Mucosa of descending colon (tissue), 3 donors: Measurements from ENCODE around the gene NIPAL3. TPM values are rescaled to one million over a fixed set of nuclear protein-coding genes. Genes with fewer than 3 reads are reported as not detected.
"Not testable (repeated sequence)": the region's sequence is repeated elsewhere in the genome, so short reads cannot be mapped to it uniquely, and the experiment has no call there.

Source experiments
- ATAC-seq: fragments of 200-7000 bp; cut with Tn5 transposase; one replicate; pipeline ENCODE4 v1.9.1; 2020; ENCODE audit warnings: mild to moderate bottlenecking, moderate library complexity
- DNase-seq, 3 donors: peaks; one replicate each; pipeline ENCODE4 v3.0.0-alpha.2; 2020
- H3K36me3 ChIP-seq: fragments of 200-600 bp; one replicate; pipeline ENCODE4 v1.8.0; 2021; ENCODE audit warnings: low read depth, mild to moderate bottlenecking
- H3K4me1 ChIP-seq: fragments of 200-600 bp; one replicate; pipeline ENCODE4 v1.8.0; 2021; ENCODE audit warnings: low read depth, mild to moderate bottlenecking
- H3K4me3 ChIP-seq: fragments of 200-600 bp; one replicate; pipeline ENCODE4 v1.8.0; 2021; ENCODE audit warnings: mild to moderate bottlenecking
- H3K9me3 ChIP-seq: fragments of 200-600 bp; one replicate; pipeline ENCODE4 v1.8.0; 2021; ENCODE audit warnings: mild to moderate bottlenecking
- intact Hi-C, 2 donors: fragments of 100-400 bp; cut with DNase I in 1 of 2; cut with micrococcal nuclease in 1 of 2; formaldehyde crosslinking; loops; one replicate each; pipeline versions ENCODE4 v1.11.0 to v1.11.1; 2022; cut with DNase I, micrococcal nuclease
- total RNA-seq, 3 donors: library from RNA; stranded (reverse); fragmentation: NEBNext Ultra II Directional in 2 of 3; extraction: Animal tissue kit (Norgen Biotek cat#: 25700) in 2 of 3; gene quantifications; one replicate each; pipeline versions ENCODE4 v1.2.1 to v1.2.4, GENCODE V29; 2021 to 2023
- TF ChIP-seq, protein P1 (sequence below): fragments of 200-600 bp; IDR thresholded peaks from one replicate; pipeline ENCODE4 v1.8.0; 2022; ENCODE audit warnings: antibody characterized with exemption, mild to moderate bottlenecking
- donor health status: DM: no; HTN: no; CAD: no; lungs with moderate emphysema.
- donor health status: DM: no; HTN: no; CAD: no.
- donor health status: DM: no; HTN: yes; CAD: no.

The NIPAL3 gene
- total RNA-seq, 3 donors from 2014 or later = 38.3 to 52.5 (median 40.7) TPM

DNA sequence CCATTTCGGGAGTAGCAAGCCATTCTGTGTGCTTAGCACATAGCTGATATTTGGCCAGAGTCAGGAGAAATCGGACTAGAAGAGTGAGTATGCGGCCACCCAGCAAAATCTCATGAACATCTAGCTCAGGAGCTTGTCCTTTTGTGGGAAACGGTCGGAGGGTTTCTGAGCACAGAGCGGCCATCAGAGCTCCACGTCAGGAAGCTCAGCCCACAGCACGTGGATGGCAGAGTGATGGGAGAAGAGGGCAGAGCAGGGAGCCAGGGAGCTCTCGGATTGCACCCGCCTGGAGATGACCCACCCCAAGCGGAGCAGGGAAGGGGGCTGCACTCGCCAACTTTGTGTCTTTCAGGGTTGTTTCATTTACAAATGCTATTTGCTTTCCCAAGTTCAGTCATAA, 100.9 kb downstream of the NIPAL3 start:
- no peak overlapping the region for H3K4me3 ChIP-seq
- ATAC-seq = no peak
- intact Hi-C loops = no loop called here
- TF ChIP-seq, protein P1, sequence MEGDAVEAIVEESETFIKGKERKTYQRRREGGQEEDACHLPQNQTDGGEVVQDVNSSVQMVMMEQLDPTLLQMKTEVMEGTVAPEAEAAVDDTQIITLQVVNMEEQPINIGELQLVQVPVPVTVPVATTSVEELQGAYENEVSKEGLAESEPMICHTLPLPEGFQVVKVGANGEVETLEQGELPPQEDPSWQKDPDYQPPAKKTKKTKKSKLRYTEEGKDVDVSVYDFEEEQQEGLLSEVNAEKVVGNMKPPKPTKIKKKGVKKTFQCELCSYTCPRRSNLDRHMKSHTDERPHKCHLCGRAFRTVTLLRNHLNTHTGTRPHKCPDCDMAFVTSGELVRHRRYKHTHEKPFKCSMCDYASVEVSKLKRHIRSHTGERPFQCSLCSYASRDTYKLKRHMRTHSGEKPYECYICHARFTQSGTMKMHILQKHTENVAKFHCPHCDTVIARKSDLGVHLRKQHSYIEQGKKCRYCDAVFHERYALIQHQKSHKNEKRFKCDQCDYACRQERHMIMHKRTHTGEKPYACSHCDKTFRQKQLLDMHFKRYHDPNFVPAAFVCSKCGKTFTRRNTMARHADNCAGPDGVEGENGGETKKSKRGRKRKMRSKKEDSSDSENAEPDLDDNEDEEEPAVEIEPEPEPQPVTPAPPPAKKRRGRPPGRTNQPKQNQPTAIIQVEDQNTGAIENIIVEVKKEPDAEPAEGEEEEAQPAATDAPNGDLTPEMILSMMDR = no peak
- no peaks in the 10 kb centered on the region for H3K9me3 ChIP-seq
- H3K4me1 ChIP-seq = no peaks in the 10 kb centered on the region
- DNase-seq = no peak
- no peaks in the 10 kb centered on the region for H3K36me3 ChIP-seq

DNA sequence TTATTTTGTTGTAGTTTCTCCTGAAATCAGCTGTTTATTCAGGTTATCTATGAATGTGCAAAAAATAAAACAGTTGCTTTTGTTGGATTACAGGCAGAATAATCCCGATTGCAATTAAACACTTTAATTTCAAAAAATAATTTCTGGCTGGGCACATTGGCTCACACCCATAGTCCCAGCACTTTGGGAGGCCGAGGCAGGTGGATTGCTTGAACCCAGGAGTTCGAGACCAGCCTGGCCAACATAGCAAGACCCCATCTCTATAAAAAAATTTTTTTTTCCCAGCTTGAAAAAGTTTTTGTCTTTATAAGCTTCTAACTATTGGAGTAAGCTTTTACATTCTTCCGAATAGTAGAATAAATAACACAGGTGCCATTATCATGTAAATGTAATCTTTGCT, 102.3 kb downstream of the NIPAL3 start:
- no peaks in the 10 kb centered on the region for H3K4me1 ChIP-seq
- TF ChIP-seq, protein P1 = no peak
- no peaks in the 10 kb centered on the region for H3K36me3 ChIP-seq
- no peak for ATAC-seq
- intact Hi-C loops = no loop called here
- no peak for DNase-seq
- no peak overlapping the region for H3K4me3 ChIP-seq
- no peaks in the 10 kb centered on the region for H3K9me3 ChIP-seq

DNA sequence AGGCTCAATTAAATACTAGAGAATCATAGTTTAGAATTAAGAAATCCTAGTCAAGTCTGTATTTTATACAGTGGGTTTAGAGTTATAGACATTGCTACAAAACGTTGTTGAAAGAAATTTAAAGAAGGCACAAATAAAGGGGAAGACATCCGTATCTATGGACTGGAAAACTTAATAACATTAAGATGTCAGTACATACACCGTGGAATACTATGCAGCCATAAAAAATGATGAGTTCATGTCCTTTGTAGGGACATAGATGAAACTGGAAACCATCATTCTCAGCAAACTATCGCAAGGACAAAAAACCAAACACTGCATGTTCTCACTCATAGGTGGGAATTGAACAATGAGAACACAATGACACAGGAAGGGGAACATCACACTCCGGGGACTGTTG, 104.7 kb downstream of the NIPAL3 start:
- H3K4me3 ChIP-seq, H3K36me3 ChIP-seq, ATAC-seq, H3K9me3 ChIP-seq, DNase-seq, intact Hi-C loops, H3K4me1 ChIP-seq: not testable (repeated sequence)

Other genes with a start within 250 kb of the NIPAL3 start
- 10 to 100 TPM in 2 of 3 donors, 1 to 10 TPM in 1; 5.3 to 24.0 (median 18.8) TPM for gene IFNLR1, start 228.5 kb upstream of the NIPAL3 start, total RNA-seq
- under 1 TPM in 1 of 3 donors, not detected in 2; 0.65 TPM for gene GRHL3, start 96.4 kb upstream of the NIPAL3 start, total RNA-seq
- gene STPG1, start 2.0 kb upstream of the NIPAL3 start, total RNA-seq = 10 to 100 TPM; 15.9 to 25.4 (median 17.9) TPM
- 10 to 100 TPM in 2 of 3 donors, 1 to 10 TPM in 1; 9.2 to 15.0 (median 12.8) TPM for gene RCAN3, start 87.0 kb downstream of the NIPAL3 start, total RNA-seq
- gene NCMAP, start 140.3 kb downstream of the NIPAL3 start, total RNA-seq = 1 to 10 TPM in 2 of 3 donors, under 1 TPM in 1; 0.60 to 1.9 (median 1.9) TPM
- gene SRRM1, start 227.5 kb downstream of the NIPAL3 start, total RNA-seq = 100 to 1,000 TPM; 117 to 131 (median 120) TPM